Kasumi-1 (cell line): ENCODE measurements around the gene GRID1.

ENCODE experiments used
- DNase-seq, 2 experiments: peaks; one replicate each; lab custom pipeline; 2025; lab: John Stamatoyannopoulos, UW

Gene GRID1

DNA sequence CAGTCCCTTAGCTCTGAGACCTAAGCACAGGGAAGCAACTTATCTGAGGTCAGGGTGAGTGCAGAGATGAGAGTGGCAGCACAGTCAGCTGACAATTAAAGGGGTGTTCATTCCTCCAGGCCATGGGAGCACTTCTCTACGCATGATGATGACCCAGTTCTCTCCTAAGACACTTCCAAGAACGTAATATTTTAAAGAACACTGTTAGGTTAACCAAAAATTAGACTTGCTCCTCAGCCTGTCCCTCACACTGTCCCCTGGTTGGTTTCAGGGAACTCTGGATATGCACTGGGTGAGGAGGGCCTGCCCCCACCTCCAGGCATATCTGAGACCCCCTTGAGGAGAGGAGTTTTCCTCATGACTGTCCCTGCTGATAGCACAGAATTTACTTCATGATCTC lies 767.5 kb downstream of the GRID1 start:
- no peak for DNase-seq

DNA sequence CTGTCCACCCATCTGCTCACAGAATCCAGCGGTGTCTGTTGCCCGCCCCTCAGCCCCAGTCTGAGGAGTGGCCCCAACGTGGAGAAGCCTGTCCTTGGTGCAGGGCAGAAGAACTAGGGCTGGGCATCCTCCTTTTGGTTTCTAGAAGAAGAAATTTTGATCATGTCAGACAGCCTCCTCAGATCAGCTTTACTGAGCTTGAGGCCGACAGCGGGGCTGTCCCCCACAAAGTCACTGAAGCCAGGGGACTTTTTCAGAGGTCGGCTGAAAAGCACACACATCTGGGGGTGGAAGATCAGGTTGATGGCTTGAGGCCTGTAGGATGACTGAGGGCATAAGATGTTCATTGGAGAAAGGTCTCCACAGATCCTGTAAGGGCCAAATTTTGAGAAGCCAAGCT lies 767.9 kb downstream of the GRID1 start:
- no peak for DNase-seq

DNA sequence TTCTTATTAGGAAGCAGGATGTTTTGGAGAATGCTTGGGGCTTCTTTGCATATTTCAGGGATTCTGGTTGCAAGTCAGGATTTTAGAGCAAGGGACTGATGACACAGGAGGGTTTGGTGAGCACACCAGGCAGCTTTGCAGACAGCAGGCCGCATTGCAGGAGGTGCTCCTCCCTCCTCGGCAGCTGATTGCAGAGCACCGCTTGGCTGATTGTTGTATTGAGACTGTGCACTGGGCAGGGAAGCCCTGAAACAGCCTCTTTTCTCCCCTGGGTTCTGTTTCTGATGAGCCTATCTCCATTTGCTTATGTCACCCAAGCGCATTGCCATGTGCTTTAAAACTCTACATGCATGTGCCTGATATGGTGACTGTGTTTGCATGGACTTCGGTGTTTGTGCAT lies 769.6 kb downstream of the GRID1 start:
- no peak for DNase-seq

DNA sequence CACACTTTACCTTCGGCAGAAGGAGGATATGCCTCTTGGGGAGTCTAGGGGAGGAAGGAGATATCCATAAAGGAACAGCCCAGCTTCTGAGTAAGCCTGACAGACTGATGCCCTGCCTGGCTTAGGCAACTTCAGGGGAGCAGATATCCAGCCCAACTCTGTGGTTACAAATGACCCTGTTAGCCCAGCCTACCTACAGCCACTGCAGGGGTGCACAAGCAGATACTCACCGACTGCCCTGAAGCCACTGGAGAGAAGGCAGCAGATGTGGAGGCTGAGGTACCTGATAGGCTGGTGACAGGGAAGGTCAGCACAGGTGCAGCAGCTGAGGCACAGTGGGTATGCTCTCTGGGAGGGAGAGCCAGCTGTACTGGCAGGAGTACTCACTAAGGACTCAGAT lies 770.2 kb downstream of the GRID1 start:
- DNase-seq: no peak

DNA sequence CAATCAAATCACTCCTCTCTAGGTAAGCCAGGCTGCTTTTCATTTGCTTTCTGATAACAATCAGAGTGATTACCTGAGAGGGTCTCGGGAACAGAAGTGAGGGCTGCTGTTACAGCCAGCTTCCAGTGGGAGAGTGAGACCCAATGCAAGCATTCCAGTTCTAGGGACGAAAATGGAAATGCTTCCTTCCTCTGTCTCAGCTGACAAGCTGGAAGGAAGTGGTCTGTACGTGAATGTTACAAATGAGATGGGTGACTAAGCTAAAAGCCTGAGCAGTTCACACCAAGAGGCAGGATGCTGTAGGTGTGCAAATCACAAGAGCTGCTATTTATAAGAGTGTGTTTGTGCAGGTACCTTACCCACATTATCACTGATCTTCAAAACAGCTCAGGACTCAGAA lies 772.4 kb downstream of the GRID1 start:
- no peak for DNase-seq

DNA sequence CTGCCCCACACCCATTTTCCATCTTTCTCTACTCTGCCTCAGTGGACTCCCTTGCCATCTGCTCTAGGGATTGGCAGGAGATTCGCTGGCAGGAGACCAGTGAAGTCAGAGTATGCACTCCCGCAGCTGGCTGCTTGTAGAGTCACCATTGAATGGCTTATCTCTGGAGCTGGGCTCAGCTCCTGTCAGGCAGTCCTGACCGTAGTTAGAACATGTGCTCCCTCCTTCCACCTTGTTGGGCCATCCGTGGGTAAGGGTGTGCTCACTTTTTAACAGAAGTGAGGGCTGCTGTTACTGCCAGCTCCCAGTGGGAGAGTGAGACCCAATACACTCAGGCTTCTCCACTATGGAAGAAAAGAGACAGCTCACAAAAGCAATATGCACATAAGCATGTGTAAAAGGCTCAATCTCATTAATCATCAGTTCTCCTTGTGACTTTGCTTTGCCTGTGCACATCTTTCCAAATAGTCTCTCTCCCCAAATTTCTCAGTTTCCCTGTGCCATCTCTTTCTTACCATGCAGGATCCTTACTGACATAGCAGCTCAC lies 773.3 kb downstream of the GRID1 start:
- DNase-seq: no peak

DNA sequence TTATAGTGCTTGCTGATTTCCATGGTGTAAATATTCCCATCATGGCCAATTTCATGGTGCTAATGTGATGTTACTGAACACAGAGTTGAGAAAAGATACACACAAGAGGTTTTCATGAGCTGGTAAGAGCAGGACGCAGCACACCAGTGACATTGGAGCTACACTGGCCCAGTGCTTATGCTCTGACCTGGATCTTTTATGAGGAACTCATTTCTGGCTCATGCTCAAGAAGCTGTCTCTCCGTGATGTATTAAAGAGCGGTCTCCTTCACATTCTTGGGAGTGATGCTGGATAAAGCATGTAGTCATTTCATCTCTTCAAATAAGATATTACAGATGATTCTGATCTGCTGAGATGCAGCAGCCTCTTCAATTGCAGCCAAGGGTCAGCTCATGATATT lies 785.2 kb downstream of the GRID1 start:
- DNase-seq: no peak

DNA sequence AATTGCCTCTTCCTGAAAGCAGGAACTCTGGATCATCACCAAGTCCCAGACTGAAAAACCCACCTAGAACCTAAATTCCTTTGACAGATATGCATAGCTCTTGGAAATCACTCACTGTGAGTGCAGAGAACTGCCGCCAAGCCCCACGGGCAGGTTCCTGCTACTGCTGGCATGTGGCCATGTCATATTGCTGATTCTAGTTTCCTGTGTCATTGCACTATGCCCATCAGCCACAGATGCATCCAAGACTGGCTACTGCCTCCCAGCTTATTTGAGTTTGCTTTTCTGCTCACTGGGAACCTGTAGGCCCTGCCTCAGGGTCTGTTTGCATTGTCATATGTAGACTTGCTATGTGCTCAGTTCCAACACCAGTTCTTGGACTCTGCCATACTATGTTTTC lies 786.0 kb downstream of the GRID1 start:
- no peak for DNase-seq

DNA sequence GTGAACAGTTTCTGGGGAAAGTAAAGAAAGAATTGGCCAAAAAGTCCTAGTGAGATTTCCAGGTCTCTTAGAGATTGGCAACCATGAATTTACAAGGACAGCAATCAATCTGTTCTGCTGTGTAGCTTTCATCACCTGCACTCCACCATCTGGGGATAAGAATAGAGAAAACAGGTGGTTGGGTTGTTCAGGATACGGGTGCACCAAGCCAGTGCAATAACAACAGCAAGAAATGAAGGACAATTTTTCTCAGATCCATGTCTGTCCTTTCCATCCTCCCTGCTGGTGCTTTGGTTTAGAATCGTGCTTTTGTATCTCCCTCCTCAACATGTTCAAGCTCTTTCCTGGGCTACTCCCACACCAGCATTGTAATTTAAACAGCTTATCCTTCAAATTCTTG lies 787.7 kb downstream of the GRID1 start:
- no peak for DNase-seq

DNA sequence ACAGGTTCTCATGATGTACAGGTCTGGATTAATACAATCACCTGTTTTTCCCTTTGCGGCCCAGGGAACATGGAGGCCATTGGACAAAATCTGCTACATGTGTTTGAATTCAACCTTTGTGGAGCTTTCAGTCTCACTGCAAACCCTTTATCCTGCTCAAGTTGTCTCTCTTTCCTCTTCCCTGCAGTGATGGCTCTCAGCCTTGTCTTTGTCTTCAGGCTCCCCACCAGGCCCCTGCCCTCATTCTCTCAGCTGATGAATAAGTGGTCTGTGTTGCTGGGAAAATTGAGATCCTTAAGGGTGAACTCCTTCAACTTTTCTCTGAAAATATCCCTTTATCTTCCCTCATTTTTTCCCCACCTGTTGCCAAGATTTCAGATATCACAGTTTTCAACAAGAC lies 791.2 kb downstream of the GRID1 start:
- no peak for DNase-seq

DNA sequence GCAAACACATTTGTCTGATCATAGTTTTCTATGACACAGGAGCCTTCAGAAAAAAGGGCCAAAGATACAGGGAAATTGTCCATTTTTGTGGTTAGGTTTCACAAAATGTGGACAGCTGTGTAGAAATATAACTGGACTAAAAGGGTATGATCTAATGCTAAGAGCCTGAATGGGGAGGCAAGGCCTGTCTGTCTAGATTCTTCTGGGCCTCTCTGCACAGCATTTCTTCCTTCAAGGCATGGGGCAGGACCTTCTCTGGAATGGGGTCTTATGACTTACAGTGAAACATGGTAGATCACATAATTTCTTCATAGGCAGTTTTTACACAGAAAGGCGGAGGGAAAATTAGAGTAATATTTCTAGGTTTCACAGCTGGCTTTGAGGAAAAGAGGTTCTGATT lies 795.7 kb downstream of the GRID1 start:
- DNase-seq: no peak

DNA sequence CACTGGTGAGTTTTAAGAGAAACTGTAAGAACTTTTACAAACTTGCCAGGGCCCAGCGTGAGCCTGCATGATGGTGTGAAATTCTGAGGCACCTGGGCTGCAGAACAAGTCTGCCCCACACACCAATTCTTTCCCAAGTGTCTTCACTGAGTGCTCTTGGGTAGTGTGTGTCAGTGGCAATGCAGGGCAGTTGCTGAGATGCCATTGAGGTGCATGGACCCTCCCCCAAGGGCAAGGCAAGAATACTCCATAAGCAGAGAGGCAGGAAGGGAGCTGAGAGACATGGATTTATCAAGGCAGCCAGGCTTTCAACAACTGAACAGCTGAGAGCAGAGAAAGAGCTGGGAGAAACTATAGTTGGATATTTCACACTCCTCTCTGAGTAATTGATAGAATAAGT lies 801.2 kb downstream of the GRID1 start:
- DNase-seq: no peak

DNA sequence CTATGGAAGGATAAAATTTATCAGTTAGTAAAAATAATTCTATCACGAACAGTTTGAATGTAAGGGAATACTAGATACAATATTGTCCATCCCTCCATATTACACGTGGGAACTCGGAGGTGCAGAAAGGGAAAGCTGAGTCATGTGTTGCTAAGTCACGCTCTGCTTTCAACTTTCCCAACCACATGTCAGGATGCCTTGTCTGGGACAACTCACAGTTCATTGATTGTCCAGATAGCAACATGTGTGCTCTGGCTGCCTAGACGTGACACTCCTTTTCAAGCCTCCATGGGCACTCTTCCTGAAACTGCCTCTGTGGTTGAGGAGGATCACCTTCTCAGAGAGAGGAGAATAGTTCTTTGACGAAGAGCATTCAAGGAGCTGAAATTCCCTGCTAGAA lies 808.1 kb downstream of the GRID1 start:
- no peak for DNase-seq

DNA sequence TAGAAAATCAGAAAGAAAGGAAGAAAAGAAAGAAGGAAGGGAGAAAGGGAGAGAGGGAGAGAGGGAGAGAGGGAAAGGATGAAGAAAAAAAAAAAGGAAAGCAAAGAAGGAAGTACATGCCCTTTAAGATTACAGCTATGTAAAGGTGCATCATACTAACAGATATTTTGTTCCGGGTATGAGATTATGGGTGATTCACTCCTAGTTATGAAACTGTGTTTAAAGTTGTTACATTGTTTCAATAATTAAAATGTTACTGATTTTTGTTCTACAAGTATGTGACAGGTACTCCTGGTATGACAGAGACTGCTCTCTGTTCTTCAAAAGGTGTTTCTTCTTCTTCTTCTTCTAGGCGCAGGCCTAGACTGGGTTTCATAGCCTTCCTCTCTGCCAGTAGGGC lies 808.9 kb downstream of the GRID1 start:
- no peak for DNase-seq

DNA sequence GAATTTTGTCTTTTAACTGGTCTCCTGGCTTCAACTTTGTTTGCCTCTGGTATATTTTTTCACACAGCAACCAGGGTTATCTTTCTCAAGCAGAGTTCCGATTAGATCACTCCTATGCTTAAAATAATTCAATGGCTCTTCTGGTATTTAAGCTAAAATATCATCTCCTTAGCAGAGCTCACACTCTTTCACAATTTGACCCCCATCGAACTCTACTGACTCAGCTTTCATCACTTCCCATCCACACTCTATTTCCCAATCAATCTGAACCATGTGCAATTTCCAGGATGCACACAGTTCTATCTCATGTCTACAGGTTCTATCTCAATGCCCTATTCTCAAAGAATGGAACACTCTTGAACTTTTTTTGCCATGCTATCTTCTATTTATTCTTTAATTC lies 809.5 kb downstream of the GRID1 start:
- DNase-seq: no peak
